ENCODE measurements around the gene TMEM183A. TPM values are rescaled to one million over a fixed set of nuclear protein-coding genes. Genes with fewer than 3 reads are reported as not detected.

Gene TMEM183A
- total and polyA plus RNA-seq, 9 of the 15 experiments (the other 6 are each of a cell fraction or from before 2014, with no cell fraction given), result 23.4 to 190 (median 124) TPM

DNA sequence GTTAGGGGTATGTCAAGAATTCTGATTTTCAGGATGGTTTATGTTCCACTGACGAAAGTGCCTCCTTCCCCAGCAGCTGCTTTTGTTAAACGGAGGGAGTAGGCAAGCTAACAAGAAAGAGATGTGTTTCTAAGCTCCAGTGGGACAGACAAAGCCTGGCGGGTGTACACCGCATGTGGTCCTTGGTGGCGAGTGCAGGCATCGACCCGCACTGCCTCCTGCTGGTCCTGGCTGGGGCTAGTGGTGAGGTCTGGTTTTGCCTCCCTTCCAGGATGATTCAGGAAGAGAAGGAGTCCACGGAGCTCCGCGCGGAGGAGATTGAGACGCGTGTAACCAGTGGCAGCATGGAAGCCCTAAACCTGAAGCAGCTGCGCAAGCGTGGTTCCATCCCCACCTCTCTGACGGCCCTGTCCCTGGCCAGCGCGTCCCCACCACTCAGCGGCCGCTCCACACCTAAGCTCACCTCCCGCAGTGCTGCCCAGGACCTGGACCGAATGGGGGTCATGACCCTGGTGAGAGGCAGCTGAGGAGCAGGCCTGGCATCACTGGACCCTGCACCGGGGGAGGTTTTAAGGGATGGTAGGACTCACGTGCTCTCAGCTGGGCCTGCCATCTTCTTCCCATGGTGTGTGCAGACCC, 48.1 kb downstream of the TMEM183A start (continued):
- TF ChIP-seq SAP30 (IDR thresholded peaks at IDR 0.05; ENCODE audit: borderline replicate concordance, insufficient read depth, low read depth, low read length, poor library complexity, severe bottlenecking), result no peak
- no peak for TF ChIP-seq ZFP30 (CRISPR knock-in tag; IDR thresholded peaks at IDR 0.05; ENCODE audit: borderline replicate concordance)
- no peak for TF ChIP-seq KAT7 (CRISPR knock-in tag; IDR thresholded peaks at IDR 0.05; ENCODE audit: borderline replicate concordance)
- TF ChIP-seq POLR2AphosphoS5 (IDR thresholded peaks at IDR 0.05; ENCODE audit: control insufficient read depth, insufficient read depth, low read depth, low read length), result no peak
- TF ChIP-seq, protein P1, sequence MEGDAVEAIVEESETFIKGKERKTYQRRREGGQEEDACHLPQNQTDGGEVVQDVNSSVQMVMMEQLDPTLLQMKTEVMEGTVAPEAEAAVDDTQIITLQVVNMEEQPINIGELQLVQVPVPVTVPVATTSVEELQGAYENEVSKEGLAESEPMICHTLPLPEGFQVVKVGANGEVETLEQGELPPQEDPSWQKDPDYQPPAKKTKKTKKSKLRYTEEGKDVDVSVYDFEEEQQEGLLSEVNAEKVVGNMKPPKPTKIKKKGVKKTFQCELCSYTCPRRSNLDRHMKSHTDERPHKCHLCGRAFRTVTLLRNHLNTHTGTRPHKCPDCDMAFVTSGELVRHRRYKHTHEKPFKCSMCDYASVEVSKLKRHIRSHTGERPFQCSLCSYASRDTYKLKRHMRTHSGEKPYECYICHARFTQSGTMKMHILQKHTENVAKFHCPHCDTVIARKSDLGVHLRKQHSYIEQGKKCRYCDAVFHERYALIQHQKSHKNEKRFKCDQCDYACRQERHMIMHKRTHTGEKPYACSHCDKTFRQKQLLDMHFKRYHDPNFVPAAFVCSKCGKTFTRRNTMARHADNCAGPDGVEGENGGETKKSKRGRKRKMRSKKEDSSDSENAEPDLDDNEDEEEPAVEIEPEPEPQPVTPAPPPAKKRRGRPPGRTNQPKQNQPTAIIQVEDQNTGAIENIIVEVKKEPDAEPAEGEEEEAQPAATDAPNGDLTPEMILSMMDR (IDR thresholded peaks at IDR 0.05 in 2 of 3, conservative IDR thresholded peaks at IDR 0.05 in 1 of 3; ENCODE audit: insufficient read depth in 2 of 3, low read depth in 1 of 3, low read length in 3 of 3), result peak; percentile 59 to 86 (median 66)
- no peak for TF ChIP-seq FOXA3 (CRISPR knock-in tag; conservative IDR thresholded peaks at IDR 0.05 in 1 of 2, IDR thresholded peaks at IDR 0.05 in 1 of 2)
- no peak for TF ChIP-seq KDM5B (IDR thresholded peaks at IDR 0.05; ENCODE audit: insufficient replicate concordance, low read depth, low read length)
